Measurements from ENCODE around the gene GRHL3. TPM values are rescaled to one million over a fixed set of nuclear protein-coding genes. Genes with fewer than 3 reads are reported as not detected.

Gene GRHL3
- total RNA-seq, 1 experiment from 2014 or later: not detected

GRCh38 chr1:24317956-24318614 is 1.1 kb upstream of the GRHL3 start:
- peak overlapping the region; percentile 32 for H3K4me2 ChIP-seq (ENCODE audit: low read depth, low read length, poor library complexity, severe bottlenecking)
- DNase-seq: no peak
- no peaks in the 10 kb centered on the region for H3K36me3 ChIP-seq (ENCODE audit: insufficient read depth, low read length)
- H3K9me2 ChIP-seq (replicated peaks; ENCODE audit: insufficient read depth, low read length): no peaks in the 10 kb centered on the region
- no peaks in the 10 kb centered on the region for H3K79me2 ChIP-seq (ENCODE audit: low read length)
- no peak overlapping the region for H3K27ac ChIP-seq (ENCODE audit: low read length)
- no peak overlapping the region for H2AFZ ChIP-seq (ENCODE audit: low read length)
- H3K4me1 ChIP-seq (ENCODE audit: low read length): peaks cover 43% of the 10 kb centered on the region
- no peak overlapping the region for H3K4me3 ChIP-seq (ENCODE audit: low read length)
- H3K9ac ChIP-seq (ENCODE audit: low read length): no peak overlapping the region; the same call in 1 of the 2 replicates
- H4K20me1 ChIP-seq (ENCODE audit: insufficient read depth, low read depth, low read length): no peaks in the 10 kb centered on the region
- no peaks in the 10 kb centered on the region for H3K9me3 ChIP-seq (ENCODE audit: low read length)
- H3K27me3 ChIP-seq (ENCODE audit: low read length): 0 out of 2 replicates have a peak, but pooled peaks cover 6% of the 10 kb centered on the region

- H3K27me3 ChIP-seq (ENCODE audit: low read length): 0 out of 2 replicates have a peak, but pooled peaks cover 6% of the 10 kb centered on the region
- DNase-seq: peak; percentile 67
These were observed 394 bp upstream of the GRHL3 start for GRCh38 chr1:24318615-24319311.

GRCh38 chr1:24319962-24320361 is 805 bp downstream of the GRHL3 start:
- Histone ChIP-seq H3K4me3 (ENCODE audit: low read length) (no peak overlapping the region), H3K9ac (ENCODE audit: low read length) (no peak overlapping the region), H3K79me2 (ENCODE audit: low read length) (no peaks in the 10 kb centered on the region), H3K4me2 (ENCODE audit: low read depth, low read length, poor library complexity, severe bottlenecking) (no peak overlapping the region), H3K36me3 (ENCODE audit: insufficient read depth, low read length) (no peaks in the 10 kb centered on the region), H2AFZ (ENCODE audit: low read length) (no peak overlapping the region), H3K9me3 (ENCODE audit: low read length) (no peaks in the 10 kb centered on the region), H3K4me1 (ENCODE audit: low read length) (peaks cover 40% of the 10 kb centered on the region), H3K27me3 (ENCODE audit: low read length) (0 out of 2 replicates have a peak, but pooled peaks cover 6% of the 10 kb centered on the region), H3K27ac (ENCODE audit: low read length) (no peak overlapping the region), H4K20me1 (ENCODE audit: insufficient read depth, low read depth, low read length) (no peaks in the 10 kb centered on the region), H3K9me2 (replicated peaks; ENCODE audit: insufficient read depth, low read length) (no peaks in the 10 kb centered on the region)
- DNase-seq: no peak

More at GRCh38 chr1:24318615-24319311, 394 bp upstream of the GRHL3 start:
- no peaks in the 10 kb centered on the region for H3K9me2 ChIP-seq (replicated peaks; ENCODE audit: insufficient read depth, low read length)
- no peak overlapping the region for H3K27ac ChIP-seq (ENCODE audit: low read length)
- no peak overlapping the region; the same call in 1 of the 2 replicates for H3K9ac ChIP-seq (ENCODE audit: low read length)
- no peak overlapping the region for H2AFZ ChIP-seq (ENCODE audit: low read length)
- no peaks in the 10 kb centered on the region for H3K9me3 ChIP-seq (ENCODE audit: low read length)
- no peaks in the 10 kb centered on the region for H3K36me3 ChIP-seq (ENCODE audit: insufficient read depth, low read length)
- H3K4me3 ChIP-seq (ENCODE audit: low read length): no peak overlapping the region
- H3K4me2 ChIP-seq (ENCODE audit: low read depth, low read length, poor library complexity, severe bottlenecking): peak overlapping the region; percentile 32
- H3K79me2 ChIP-seq (ENCODE audit: low read length): no peaks in the 10 kb centered on the region
- peaks cover 42% of the 10 kb centered on the region for H3K4me1 ChIP-seq (ENCODE audit: low read length)
- no peaks in the 10 kb centered on the region for H4K20me1 ChIP-seq (ENCODE audit: insufficient read depth, low read depth, low read length)

- DNase-seq: no peak
- no peak overlapping the region for H3K27ac ChIP-seq (ENCODE audit: low read length)
- H3K9me3 ChIP-seq (ENCODE audit: low read length): no peaks in the 10 kb centered on the region
- no peaks in the 10 kb centered on the region for H4K20me1 ChIP-seq (ENCODE audit: insufficient read depth, low read depth, low read length)
- H3K79me2 ChIP-seq (ENCODE audit: low read length): no peaks in the 10 kb centered on the region
- H3K27me3 ChIP-seq (ENCODE audit: low read length): 0 out of 2 replicates have a peak, but pooled peaks cover 6% of the 10 kb centered on the region
- H2AFZ ChIP-seq (ENCODE audit: low read length): peak overlapping the region; percentile 87
- H3K9ac ChIP-seq (ENCODE audit: low read length): peak overlapping the region; percentile 76
- peak overlapping the region; percentile 83 for H3K4me2 ChIP-seq (ENCODE audit: low read depth, low read length, poor library complexity, severe bottlenecking)
- no peaks in the 10 kb centered on the region for H3K36me3 ChIP-seq (ENCODE audit: insufficient read depth, low read length)
- peak overlapping the region; percentile 71 for H3K4me3 ChIP-seq (ENCODE audit: low read length)
- H3K9me2 ChIP-seq (replicated peaks; ENCODE audit: insufficient read depth, low read length): no peaks in the 10 kb centered on the region
- H3K4me1 ChIP-seq (ENCODE audit: low read length): peaks cover 47% of the 10 kb centered on the region
These were observed 2.0 kb downstream of the GRHL3 start for GRCh38 chr1:24321126-24321525.

- peak overlapping the region; percentile 71 for H3K4me3 ChIP-seq (ENCODE audit: low read length)
- peak overlapping the region; percentile 87 for H2AFZ ChIP-seq (ENCODE audit: low read length)
- peaks cover 47% of the 10 kb centered on the region for H3K4me1 ChIP-seq (ENCODE audit: low read length)
- H3K9ac ChIP-seq (ENCODE audit: low read length): peak overlapping the region; percentile 76
- no peaks in the 10 kb centered on the region for H3K79me2 ChIP-seq (ENCODE audit: low read length)
- no peak overlapping the region for H3K27ac ChIP-seq (ENCODE audit: low read length)
- H3K27me3 ChIP-seq (ENCODE audit: low read length): 0 out of 2 replicates have a peak, but pooled peaks cover 6% of the 10 kb centered on the region
- H3K36me3 ChIP-seq (ENCODE audit: insufficient read depth, low read length): no peaks in the 10 kb centered on the region
- no peaks in the 10 kb centered on the region for H3K9me3 ChIP-seq (ENCODE audit: low read length)
- H3K4me2 ChIP-seq (ENCODE audit: low read depth, low read length, poor library complexity, severe bottlenecking): peak overlapping the region; percentile 83
- no peaks in the 10 kb centered on the region for H4K20me1 ChIP-seq (ENCODE audit: insufficient read depth, low read depth, low read length)
- DNase-seq: peak; percentile 76
- H3K9me2 ChIP-seq (replicated peaks; ENCODE audit: insufficient read depth, low read length): no peaks in the 10 kb centered on the region
These were observed 2.7 kb downstream of the GRHL3 start for GRCh38 chr1:24321697-24322469.

- H2AFZ ChIP-seq (ENCODE audit: low read length): peak overlapping the region; percentile 87
- peak overlapping the region; percentile 76 for H3K9ac ChIP-seq (ENCODE audit: low read length)
These were observed 3.5 kb downstream of the GRHL3 start for GRCh38 chr1:24322470-24323177.

GRCh38 chr1:24323281-24323680 is 4.1 kb downstream of the GRHL3 start:
- Histone ChIP-seq H3K9me2 (replicated peaks; ENCODE audit: insufficient read depth, low read length) (no peaks in the 10 kb centered on the region), H3K79me2 (ENCODE audit: low read length) (no peaks in the 10 kb centered on the region), H3K9me3 (ENCODE audit: low read length) (no peaks in the 10 kb centered on the region), H4K20me1 (ENCODE audit: insufficient read depth, low read depth, low read length) (no peaks in the 10 kb centered on the region), H3K4me3 (ENCODE audit: low read length) (no peak overlapping the region), H3K4me2 (ENCODE audit: low read depth, low read length, poor library complexity, severe bottlenecking) (no peak overlapping the region), H2AFZ (ENCODE audit: low read length) (no peak overlapping the region), H3K27ac (ENCODE audit: low read length) (no peak overlapping the region), H3K27me3 (ENCODE audit: low read length) (0 out of 2 replicates have a peak, but pooled peaks cover 6% of the 10 kb centered on the region), H3K36me3 (ENCODE audit: insufficient read depth, low read length) (no peaks in the 10 kb centered on the region), H3K4me1 (ENCODE audit: low read length) (peaks cover 42% of the 10 kb centered on the region), H3K9ac (ENCODE audit: low read length) (no peak overlapping the region)
- DNase-seq: no peak

More at GRCh38 chr1:24322470-24323177, 3.5 kb downstream of the GRHL3 start:
- Histone ChIP-seq H3K4me3 (ENCODE audit: low read length) (peak overlapping the region; percentile 71), H3K27ac (ENCODE audit: low read length) (no peak overlapping the region), H3K79me2 (ENCODE audit: low read length) (no peaks in the 10 kb centered on the region), H3K36me3 (ENCODE audit: insufficient read depth, low read length) (no peaks in the 10 kb centered on the region), H3K9me2 (replicated peaks; ENCODE audit: insufficient read depth, low read length) (no peaks in the 10 kb centered on the region), H3K4me1 (ENCODE audit: low read length) (peaks cover 47% of the 10 kb centered on the region), H3K27me3 (ENCODE audit: low read length) (0 out of 2 replicates have a peak, but pooled peaks cover 6% of the 10 kb centered on the region), H4K20me1 (ENCODE audit: insufficient read depth, low read depth, low read length) (no peaks in the 10 kb centered on the region), H3K9me3 (ENCODE audit: low read length) (no peaks in the 10 kb centered on the region), H3K4me2 (ENCODE audit: low read depth, low read length, poor library complexity, severe bottlenecking) (peak overlapping the region; percentile 83)
- no peak for DNase-seq
